ENCODE measurements around the gene CMSS1.

DNA sequence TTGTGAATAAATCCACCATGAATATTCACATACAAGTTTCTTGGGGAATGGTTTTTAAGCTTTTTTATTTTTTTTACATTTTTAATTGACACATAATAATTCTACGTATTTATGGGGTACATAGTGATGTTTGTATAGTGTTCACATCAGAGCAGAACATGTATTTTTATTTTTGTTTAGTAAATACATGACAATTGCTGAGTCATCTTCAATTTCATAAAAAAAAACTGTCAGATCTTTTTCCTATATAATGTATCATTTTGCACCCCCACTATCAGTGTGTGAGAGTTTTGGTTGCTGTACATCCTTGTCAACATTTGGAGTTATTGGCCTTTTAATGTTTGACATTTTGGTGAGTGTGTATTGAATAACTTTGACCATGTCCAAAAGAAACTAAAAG lies 336.5 kb downstream of the CMSS1 start:
- TF ChIP-seq CTCF (IDR thresholded peaks at IDR 0.05) = no peak
- no peak for TF ChIP-seq EZH2 (IDR thresholded peaks at IDR 0.05)
- TF ChIP-seq EZH2phosphoT487 (IDR thresholded peaks at IDR 0.05) = no peak

Measured in neural progenitor cell (in vitro differentiated cells).